Hindlimb muscle (tissue), 1 donor: Measurements from ENCODE around the gene IL1RAPL2. TPM values are rescaled to one million over a fixed set of nuclear protein-coding genes. Genes with fewer than 3 reads are reported as not detected.
A peak's percentile ranks its signal among the peaks of the same experiment; 100 is the strongest.
"Not testable (repeated sequence)": the region's sequence is repeated elsewhere in the genome, so short reads cannot be mapped to it uniquely, and the experiment has no call there.

Experiments
- DNase-seq: peaks from one replicate; pipeline ENCODE4 v3.0.0-alpha.2; 2013
- polyA plus RNA-seq: library from polyadenylated mRNA; unstranded; fragments of 120-200 nt; gene quantifications from one replicate; pipeline ENCODE4 v1.2.1, GENCODE V29; 2013; ENCODE audit not compliant: insufficient read length

Gene IL1RAPL2
- polyA plus RNA-seq, 1 donor: 1.8 TPM

DNA sequence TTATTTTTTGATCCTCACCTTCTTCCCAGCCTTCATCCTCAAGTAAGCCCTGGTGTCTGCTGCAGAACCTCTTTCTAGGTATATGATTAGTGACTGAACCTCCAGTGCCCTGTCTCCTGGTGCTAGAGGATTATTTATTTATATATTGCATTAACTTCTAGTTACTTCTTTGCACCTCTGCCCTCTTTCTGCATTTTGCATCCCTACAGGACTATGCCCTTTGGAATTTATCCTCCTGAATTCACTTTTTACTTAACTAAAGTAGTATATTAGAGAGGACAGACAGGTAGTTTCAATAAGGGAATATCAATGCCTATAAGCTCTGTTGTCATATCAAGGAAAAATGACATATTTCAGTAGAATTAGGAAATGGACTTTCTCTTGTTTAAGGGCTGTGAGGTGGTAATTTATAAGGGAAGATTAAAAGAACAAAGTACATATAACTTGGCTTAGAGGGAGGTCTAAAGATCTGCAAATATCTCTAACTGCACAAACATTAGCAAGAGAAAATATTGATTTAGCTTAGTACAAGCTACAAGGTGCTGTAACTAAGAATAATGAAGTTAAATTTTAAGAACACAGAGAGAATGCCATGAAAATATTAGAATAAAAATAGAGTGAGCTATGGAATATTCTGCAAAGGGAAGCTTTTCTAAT is 472.8 kb downstream of the IL1RAPL2 start:
- DNase-seq: no peak

DNA sequence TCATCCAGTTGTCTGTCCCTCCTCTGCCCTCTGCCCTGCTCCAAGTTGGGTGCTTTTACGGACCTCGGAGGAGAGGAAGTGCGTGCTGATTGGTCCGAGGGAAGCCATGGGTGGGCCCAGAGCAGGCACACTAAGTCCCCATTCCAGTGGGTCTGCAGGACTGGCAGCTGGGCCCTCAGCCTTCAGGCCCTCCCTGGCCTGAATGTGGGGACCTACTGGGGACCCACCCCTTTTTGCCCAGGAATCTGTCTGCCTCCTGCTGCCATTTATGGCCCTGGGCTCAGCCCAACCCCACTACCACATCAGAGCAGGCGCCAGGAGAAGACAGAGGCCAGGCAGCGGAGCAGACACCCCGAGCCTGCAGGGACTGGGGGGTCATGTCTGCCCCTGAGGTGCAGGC is 484.9 kb downstream of the IL1RAPL2 start:
- no peak for DNase-seq

DNA sequence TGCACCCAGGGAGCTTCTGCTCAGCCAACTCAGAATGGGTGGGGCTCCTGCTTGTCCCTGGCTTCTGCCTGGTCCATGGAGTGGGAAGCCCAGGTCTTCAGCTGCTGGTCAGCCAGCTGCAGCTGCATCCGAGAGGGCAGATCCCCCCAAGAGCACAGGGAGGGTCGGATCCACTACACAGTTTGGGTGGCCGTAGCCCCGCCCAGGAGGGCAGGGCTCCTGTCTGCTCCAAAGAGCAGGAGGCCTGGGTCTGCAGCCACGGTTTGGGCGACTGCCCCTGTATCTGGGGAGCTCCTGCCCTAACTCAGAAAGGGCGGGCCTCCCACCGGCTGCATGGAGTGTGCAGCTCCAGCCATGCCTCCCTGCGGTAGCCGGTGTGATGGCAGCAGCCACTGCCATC is 485.4 kb downstream of the IL1RAPL2 start:
- no peak for DNase-seq

DNA sequence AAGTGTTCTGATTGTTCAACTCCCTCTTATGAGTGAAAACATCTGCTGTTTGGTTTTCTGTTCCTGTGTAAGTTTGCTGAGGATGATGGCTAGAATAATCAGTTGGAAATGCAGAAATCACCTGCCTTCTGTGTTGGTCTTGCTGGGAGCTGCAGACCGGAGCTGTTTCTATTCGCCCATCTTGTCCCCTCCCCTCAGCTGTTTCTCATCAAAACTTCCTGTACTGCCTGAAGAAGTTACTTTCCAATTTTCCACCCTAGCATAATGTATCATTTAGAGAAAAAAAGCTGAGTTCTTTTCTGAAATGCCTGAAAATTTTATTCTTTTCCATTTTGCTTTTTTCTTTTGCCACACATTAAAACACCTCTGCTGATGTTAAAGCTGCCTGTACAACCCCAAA is 486.9 kb downstream of the IL1RAPL2 start:
- peak; percentile 24 for DNase-seq

DNA sequence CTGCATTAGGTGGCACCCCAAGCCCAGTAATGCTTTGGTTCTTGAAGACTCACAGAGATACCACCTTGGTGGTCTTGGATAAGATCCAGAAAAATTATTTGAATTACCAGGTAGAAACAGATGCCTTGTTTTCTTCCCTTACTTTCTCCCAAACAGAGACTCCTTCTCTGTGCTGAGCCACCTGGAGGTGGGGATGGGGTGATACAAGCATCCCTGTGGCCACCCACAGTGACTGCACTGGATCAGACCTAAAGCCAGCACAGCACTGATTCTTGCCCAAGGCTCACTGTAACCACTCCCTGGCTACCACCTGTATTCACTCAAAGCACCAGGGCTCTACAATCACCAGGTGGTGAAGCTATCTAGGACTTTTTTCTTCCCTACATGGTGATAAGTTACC is 497.7 kb downstream of the IL1RAPL2 start:
- DNase-seq: no peak

DNA sequence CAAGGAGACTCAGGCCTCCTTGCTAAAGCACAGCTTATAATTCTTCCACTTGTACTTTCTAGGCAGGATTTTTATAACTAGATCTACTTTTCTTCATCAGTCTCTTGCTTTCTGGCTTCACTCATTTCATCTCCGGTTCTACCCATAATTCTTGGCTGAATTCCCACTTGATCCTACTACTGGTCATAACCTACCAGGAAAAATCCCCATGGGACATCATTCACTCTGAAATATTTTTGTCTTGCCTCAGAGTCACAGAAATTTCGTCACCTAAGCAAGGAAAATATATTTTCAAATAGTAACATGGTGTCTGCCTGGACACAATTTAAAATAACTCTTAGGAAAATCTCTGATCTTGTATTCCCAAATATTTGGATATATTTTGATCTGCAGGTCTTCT is 532.2 kb downstream of the IL1RAPL2 start:
- no peak for DNase-seq

DNA sequence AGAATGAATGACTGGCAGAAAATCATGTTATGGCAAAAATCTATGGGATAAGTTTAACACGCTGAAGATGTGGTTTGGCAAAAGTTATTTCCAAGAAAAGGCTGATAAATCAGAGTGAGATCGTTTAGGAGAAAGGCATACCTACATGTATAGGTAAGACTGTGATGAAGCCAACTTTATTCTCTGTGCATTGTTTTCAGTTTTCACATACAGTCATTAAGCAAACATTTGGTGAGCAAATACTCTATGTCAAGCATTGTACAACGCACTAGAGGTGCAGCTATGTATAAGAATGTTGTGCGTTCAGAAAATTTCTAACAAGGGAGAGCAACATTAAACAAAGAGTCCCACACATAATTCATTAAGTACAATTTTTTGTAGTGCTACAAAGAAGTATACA is 532.8 kb downstream of the IL1RAPL2 start:
- no peak for DNase-seq

DNA sequence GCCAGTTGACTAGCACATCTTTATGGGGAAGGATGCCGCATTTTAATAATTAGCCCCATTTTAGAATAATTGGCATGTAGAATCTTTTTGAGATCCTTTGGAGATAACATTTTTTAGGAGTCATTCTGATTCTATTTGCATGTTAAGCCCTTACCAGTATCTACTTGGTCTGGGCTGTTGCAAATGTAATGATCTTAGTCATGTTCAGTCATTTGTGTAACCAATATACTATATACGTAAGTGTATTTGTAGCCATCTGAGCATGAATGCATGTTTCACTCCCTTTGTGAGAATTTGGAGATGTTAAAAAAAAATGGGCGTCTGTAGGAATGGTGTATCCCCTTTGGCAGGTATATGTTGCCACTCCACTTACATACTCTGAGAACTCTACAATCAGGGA is 535.4 kb downstream of the IL1RAPL2 start:
- DNase-seq: no peak

DNA sequence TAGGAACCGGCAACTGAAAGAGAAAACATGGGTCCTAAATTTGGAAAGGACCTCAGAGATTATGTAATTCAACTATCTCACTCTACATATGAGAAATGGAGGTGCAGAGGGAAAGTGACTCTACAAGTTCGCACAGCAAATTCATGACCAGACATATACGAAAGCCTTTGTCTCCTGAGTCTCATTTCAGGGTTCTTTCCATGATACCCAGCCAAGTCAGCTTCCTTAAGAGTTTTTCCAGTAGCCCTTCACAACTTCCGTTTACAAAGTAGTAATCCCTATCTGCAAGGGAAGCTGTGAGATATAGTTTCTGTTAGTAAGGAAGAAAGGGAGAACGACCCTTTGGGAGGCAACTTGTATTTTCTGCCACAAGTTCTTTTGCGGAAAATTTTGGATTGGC is 543.9 kb downstream of the IL1RAPL2 start:
- peak; percentile 45 for DNase-seq

DNA sequence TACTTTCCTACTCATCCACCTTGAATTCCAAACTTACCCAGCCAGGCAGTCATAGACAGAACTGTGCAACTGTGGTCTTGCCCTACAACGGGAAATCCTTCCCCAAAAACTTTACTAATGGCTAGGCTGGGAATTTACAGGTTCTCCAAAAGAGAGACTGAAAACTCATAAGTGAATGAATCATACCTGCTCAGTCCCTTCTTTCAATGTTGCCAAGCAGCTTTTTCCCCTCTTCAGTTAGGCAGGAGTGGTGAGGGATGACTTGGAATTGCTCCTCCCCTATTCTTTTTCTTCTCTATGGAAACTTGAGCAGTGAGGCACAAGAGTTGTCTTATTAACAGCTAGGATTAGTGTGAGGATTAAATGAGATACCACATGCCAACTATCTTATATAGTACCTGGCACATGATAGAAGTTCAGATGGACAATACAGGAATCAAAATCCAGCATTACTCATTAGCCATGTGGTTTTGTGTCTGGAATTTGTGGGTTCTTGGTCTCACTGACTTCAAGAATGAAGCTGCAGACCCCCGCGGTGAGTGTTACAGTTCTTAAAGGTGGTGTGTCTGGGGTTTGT is 548.6 kb downstream of the IL1RAPL2 start:
- no peak for DNase-seq

DNA sequence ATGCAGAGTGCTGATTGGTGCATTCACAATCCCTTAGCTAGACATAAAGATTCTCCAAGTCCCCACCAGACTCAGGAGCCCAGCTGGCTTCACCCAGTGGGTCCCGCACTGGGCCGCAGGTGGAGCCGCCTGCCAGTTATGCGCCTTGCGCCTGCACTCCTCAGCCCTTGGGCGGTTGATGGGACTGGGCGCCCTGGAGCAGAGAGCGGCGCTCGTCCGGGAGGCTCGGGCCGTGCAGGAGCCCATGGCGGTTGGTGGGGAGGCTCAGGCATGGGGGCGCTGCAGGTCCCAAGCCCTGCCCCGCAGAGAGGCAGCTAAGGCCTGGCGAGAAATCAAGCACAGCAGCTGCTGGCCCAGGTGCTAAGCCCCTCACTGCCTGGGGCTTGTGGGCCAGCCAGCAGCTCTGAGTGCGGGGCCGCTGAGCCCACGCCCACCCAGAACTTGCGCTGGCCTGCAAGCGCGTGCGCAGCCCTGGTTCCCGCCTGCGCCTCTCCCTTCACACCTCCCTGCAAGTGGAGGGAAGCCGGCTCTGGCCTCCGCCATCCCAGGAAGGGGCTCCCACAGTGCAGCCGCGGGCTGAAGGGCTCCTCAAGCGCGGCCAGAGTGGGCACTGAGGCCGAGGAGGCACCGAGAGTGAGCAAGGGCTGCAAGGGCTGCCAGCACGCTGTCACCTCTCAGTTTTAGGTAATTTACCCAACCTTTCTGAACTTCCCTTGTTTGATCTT is 549.8 kb downstream of the IL1RAPL2 start:
- not testable (repeated sequence) for DNase-seq

DNA sequence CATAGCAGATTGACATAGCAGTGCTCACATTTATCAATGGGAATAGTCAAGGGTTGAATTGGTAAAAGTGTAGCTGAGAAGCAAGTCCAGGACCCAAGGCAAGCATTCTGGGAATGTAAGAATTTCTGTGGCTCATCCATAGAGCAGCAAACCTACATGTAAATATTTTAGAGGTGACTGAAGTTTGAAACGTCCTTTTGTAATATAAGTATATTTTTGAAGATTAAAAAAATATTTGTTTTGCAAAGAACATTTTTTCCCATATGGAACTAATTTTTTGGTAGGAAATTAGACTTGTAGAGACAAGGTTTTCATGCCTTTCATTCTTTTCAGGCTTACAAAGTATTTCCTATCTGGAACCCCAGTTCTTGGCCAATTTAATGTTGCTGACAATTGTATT is 550.5 kb downstream of the IL1RAPL2 start:
- no peak for DNase-seq

DNA sequence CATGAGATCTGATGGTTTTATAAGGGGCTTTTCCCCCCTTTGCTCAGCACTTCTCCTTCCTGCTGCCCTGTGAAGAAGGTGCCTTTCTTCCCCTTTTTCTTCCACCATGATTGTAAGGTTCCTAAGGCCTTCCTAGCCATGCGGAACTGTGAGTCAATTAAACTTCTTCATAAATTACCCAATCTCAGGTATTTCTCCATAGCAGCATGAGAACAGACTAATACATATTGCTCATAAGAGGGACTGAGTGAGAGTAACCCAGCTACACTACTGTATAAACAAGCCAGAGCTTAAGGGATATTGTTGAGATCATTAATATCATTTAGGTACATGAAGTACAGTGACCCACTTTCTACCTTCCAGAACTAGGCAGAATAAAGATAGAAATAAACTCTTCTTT is 551.6 kb downstream of the IL1RAPL2 start:
- no peak for DNase-seq

DNA sequence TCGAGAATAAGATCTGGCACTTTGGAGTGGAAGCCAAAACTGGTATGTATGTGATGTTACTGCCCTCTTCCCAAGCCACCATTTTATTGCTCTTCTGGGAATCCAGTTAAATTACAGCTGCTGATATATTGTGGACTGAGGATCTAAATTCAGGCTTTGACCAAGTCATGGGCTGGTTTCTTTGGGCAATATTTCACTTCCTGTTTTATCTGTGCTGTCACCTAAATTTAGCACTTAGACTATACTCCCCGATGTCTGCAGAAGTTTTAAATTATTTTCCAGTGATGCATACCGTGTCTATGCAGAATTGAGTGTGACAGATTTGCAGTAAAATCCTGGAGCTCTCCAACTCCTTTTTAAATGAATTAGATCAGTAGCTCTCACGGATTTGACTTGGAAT is 554.5 kb downstream of the IL1RAPL2 start:
- no peak for DNase-seq

DNA sequence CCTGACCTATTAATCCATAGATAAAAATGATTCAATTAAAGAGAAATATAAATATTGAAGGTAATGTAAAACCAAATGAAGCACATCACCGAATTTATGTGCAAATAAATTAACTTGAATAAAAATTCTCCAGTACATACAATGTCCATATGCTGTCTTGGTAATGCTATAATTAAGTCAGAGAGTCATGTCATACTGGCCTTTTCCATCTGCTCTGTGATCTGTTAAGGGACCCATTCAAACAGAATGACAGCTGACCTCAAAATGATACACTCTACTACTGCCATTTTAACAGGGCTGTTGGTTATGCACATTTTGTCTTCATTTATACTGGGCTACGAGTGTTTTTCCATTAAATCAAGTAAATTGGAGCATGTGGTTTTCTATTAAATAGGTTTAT is 555.2 kb downstream of the IL1RAPL2 start:
- DNase-seq: no peak

DNA sequence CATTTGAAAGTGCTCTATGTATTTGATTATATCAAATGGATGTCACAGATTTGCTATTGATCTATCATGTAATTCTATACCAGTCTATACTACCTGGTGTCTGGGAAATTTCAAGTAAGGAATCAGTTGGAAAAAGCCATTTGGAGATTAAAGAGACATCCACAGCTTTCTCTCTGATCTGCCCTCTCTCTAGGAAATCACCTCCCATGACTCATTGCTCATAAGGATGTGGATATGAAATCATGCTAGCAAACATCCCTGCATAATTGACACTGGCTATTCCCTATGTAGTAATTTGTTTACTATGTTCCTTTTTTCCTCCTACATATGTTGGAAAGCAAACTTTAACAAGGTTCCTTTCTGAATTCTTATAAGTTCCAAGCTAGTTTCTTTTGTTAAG is 560.2 kb downstream of the IL1RAPL2 start:
- no peak for DNase-seq

DNA sequence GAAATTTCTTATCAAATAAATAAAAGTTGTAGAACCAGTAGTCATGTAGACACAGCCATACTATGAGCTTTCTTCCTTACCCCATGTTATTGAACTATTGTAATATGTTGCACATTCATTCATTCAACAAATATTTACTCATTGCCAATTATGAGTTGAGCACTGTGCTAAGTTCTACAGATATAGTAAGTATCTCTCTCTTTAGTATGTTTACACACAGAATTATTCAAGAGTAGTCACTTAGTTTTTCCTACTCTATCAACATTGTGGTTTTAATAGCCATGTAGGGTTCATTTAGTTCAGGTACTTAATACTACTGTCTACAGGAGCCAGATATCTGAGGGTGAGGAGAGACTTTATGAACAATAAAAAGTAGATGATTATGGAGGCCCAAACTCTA is 568.3 kb downstream of the IL1RAPL2 start:
- DNase-seq: no peak

DNA sequence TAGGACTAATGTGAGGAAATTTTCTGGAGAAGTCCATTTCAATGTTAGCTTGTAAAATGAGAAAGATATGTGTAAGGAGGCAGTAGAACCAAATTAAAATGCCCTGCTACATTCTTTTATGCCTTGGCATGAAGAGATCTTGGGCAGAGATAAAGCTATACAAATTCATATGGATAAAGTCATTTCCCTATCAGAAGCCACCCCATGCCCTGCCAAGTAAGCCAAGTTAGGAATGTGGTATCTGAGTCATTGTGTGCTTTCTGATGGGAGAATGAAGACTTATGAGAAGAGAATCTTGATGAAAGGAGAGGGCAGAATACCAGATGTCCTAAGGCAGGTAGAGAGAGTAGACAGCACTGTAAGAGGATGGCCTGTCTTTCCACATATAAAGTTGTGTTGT is 570.8 kb downstream of the IL1RAPL2 start:
- no peak for DNase-seq

DNA sequence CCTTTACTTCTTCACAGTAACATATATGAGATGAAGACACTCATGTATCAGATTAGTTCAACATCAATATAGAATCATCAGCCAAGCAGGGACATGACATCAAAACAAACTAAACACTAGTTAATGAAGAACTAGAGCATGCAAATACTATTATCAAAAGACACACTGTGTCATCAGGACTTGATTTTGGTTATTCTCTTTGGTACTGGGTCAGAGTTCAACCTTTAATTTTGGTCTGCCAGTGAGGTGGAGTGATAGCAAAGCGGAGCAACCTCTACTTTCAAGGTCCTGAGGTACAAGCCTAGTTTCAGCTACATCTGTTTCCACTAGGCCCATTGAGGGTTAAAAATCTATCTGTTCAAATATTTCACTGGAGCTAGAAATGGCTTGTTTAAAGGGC is 584.0 kb downstream of the IL1RAPL2 start:
- DNase-seq: no peak

DNA sequence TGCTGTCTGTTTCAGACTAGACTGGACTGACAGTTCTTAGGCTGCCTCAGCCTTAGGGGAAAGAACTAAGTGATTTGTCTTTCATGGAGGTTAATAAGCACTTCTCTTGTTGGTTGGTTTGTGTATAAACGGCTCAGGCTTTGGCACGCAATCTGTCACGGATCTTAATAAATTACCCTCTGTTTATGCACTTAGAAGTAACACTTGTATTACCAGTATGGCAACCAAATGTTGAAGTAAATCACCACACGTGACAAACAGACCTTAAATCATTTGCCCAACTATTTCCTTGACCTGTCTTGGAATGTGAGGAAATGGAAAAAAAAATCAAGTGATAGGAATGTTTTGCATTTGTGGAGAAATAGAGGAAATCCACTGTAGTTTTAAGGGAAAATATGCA is 584.6 kb downstream of the IL1RAPL2 start:
- DNase-seq: no peak

DNA sequence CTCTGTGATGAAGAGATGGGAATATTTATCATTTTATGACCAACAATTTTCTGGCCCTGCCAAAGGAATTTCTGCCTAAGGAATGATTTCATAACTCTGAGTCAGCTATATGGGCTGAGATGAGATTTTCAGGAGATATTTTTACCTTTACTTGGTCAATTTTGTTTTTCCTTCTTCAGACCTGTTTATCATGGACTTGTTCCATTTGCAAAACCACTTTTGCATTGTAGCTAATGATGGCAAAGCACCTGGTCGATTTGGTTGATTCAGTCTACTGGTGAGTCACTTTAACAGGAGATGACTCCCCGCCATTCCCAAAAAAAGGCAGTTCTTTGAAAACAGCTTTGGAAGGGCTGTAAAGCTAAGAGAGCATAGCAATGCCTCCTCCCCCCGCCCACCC is 601.2 kb downstream of the IL1RAPL2 start:
- DNase-seq: no peak

DNA sequence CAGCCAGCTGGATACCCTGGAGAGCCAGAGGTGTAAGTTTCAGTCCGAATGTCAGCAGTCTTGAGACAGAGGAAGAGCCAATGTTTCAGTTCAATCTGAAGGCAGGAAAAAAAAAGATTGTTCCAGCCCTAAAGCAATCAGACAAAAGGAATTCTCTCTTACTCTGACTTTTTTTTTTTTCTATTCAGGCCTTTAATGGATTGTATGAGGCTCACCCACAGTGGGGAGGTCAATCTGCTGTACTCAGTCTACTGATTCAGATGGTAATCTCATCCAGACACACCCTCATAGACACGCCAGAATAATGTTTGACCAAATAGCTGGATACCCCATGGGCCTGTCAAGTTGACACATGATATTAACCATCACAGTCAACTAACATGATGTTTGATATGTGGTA is 602.6 kb downstream of the IL1RAPL2 start:
- no peak for DNase-seq

DNA sequence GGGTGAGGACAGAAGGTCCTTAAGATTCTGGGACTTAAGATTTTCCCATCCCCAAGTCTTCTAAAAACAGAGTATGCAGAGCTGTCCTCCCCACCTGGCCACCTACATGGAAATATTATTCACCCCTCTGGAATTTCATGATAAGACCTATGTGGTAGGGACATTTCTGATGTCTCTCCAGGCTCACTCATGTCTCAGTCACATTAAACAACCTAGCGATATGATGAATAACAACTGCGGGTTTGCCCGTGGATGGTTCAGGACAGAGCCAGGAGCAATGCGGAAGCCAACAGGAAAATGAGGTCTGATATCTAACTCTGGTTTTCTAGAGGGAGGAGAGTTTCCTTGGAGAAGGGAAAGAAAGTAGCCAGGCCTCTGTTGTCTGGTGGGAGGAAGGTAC is 607.1 kb downstream of the IL1RAPL2 start:
- no peak for DNase-seq

DNA sequence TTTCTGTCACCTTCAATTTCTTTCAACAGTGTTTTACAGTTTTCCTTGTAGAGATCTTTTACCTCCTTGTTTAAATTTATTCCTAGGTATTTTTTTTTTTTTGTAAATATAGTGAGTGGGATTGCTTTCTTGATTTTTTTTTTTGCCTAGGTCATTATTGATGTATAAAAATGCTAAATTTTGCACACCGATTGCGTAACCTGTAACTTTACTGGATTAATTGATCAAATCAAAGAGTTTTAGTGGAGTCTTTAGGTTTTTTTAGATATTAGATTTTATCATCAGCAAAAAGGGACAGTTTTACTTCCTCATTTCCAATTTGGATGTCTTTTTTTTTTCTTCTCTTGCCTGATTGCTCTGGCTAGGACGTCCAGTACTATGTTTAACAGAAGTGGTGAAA is 613.6 kb downstream of the IL1RAPL2 start:
- DNase-seq: no peak
